Stimulated activated CD8-positive, alpha-beta memory T cell treated with anti-CD3 and anti-CD28 coated beads, Interleukin-7, amount 100 ng/mL, for 48 hours (primary cell): ENCODE data around the gene HPCAL4.

Experiments used
- DNase-seq, 2 donors: peaks; one replicate each; pipeline ENCODE4 v3.0.0-alpha.2; 2020; ENCODE audit warnings: low read depth in 1 of 2; ENCODE audit errors: extremely low read depth in 1 of 2

The HPCAL4 gene

DNA sequence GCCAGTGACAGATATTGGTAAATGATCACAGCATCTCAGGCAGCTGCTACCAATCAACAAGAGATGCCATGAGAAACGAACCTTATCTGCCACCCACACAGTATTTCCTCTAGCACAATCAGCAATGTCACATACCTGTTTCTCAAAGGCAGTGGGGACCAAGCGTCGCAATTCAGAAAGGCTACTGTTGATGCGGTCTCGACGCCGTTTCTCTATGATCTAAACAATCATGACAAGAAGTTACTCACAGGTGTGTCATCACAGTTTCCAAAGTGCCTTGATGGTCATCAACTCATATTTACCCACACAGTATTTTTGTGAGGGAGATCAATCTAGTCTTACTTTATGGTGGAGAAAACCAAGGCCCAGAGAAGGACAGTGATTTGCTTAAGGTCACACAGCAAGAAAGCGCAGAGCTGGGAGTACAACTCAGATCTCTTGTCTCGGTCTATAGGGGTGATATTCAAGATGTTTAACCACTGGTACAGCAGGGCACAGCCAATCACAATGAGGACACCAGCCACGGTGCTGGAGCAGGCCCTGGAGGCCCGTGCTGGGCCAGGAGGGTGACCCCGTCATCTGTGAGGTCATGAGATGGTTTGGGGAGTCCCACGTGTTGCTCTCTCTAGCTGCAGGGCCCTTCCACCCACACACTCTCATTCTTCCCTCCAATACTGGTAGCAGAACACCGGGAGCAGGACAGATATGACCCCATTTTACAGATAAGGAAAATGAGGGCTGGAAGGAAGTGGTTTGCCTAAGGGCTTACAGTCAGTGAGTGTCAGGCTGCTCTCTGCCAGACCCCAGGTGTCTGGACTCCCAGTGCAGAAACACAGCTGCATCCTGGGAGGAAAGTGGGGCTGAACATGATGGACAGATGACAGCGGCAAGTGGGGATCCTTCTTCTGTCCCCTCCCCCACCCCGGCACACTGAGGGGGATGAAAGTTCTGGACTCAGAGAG lies 59.6 kb downstream of the HPCAL4 start:
- peak in 1 of 2 donors; percentile 16 for DNase-seq

GRCh38 chr1:39628807-39629350 lies 62.4 kb downstream of the HPCAL4 start:
- DNase-seq, result no peak
